T-helper 1 cell treated with Interleukin-12 subunit alpha and Interleukin-12 subunit beta and Interleukin-4 antibody, amounts not matched to agents 30 μg/mL and 1 μg/mL, for 36 hours (primary cell): ENCODE data around the gene POLR1E.

Source experiments
- H3K27ac Mint-ChIP-seq: one replicate; pipeline ENCODE4 v1.8.0; 2021; ENCODE audit warnings: mild to moderate bottlenecking, mixed read lengths
- H3K27me3 Mint-ChIP-seq: one replicate; pipeline ENCODE4 v1.8.0; 2021; ENCODE audit warnings: low read depth, mixed read lengths
- H3K36me3 Mint-ChIP-seq: one replicate; pipeline ENCODE4 v1.8.0; 2021; ENCODE audit warnings: low read depth, mixed read lengths
- H3K4me1 Mint-ChIP-seq: one replicate; pipeline ENCODE4 v1.8.0; 2021; ENCODE audit warnings: low read depth, mixed read lengths
- H3K4me3 Mint-ChIP-seq: one replicate; pipeline ENCODE4 v1.8.0; 2021; ENCODE audit warnings: mild to moderate bottlenecking, moderate library complexity, mixed read lengths
- H3K9me3 Mint-ChIP-seq: one replicate; pipeline ENCODE4 v1.8.0; 2021; ENCODE audit warnings: mixed read lengths

POLR1E gene

GRCh38 chr9:37522971-37523370 lies 37.2 kb downstream of the POLR1E start:
- H3K9me3 Mint-ChIP-seq: no peaks in the 10 kb centered on the region
- H3K4me3 Mint-ChIP-seq: no peak overlapping the region
- H3K4me1 Mint-ChIP-seq: no peaks in the 10 kb centered on the region
- no peaks in the 10 kb centered on the region for H3K36me3 Mint-ChIP-seq
- H3K27me3 Mint-ChIP-seq: no peaks in the 10 kb centered on the region
- H3K27ac Mint-ChIP-seq: no peak overlapping the region

GRCh38 chr9:37523916-37524315 lies 38.2 kb downstream of the POLR1E start:
- Mint-ChIP-seq H3K9me3 (no peaks in the 10 kb centered on the region), H3K27ac (no peak overlapping the region), H3K27me3 (no peaks in the 10 kb centered on the region), H3K4me1 (no peaks in the 10 kb centered on the region), H3K4me3 (no peak overlapping the region), H3K36me3 (no peaks in the 10 kb centered on the region)

- peak overlapping the region; percentile 39 for H3K27ac Mint-ChIP-seq
- H3K27me3 Mint-ChIP-seq: no peaks in the 10 kb centered on the region
- H3K9me3 Mint-ChIP-seq: no peaks in the 10 kb centered on the region
- no peaks in the 10 kb centered on the region for H3K4me1 Mint-ChIP-seq
- H3K36me3 Mint-ChIP-seq: no peaks in the 10 kb centered on the region
- no peak overlapping the region for H3K4me3 Mint-ChIP-seq
Observed at GRCh38 chr9:37528652-37529471, 43.1 kb downstream of the POLR1E start.

- Mint-ChIP-seq H3K9me3 (no peaks in the 10 kb centered on the region), H3K4me3 (no peak overlapping the region), H3K27ac (no peak overlapping the region), H3K4me1 (no peaks in the 10 kb centered on the region), H3K36me3 (no peaks in the 10 kb centered on the region), H3K27me3 (no peaks in the 10 kb centered on the region)
Observed at GRCh38 chr9:37531699-37532098, 46.0 kb downstream of the POLR1E start.

GRCh38 chr9:37534412-37534811 lies 48.7 kb downstream of the POLR1E start:
- no peaks in the 10 kb centered on the region for H3K27me3 Mint-ChIP-seq
- no peak overlapping the region for H3K27ac Mint-ChIP-seq
- H3K4me3 Mint-ChIP-seq: no peak overlapping the region

GRCh38 chr9:37534901-37535300 lies 49.2 kb downstream of the POLR1E start:
- Mint-ChIP-seq H3K27ac (no peak overlapping the region), H3K36me3 (no peaks in the 10 kb centered on the region), H3K9me3 (no peaks in the 10 kb centered on the region), H3K4me3 (no peak overlapping the region), H3K4me1 (no peaks in the 10 kb centered on the region), H3K27me3 (no peaks in the 10 kb centered on the region)

More at GRCh38 chr9:37534412-37534811, 48.7 kb downstream of the POLR1E start:
- Mint-ChIP-seq H3K4me1 (no peaks in the 10 kb centered on the region), H3K36me3 (no peaks in the 10 kb centered on the region), H3K9me3 (no peaks in the 10 kb centered on the region)

GRCh38 chr9:37538099-37538498 lies 52.4 kb downstream of the POLR1E start:
- no peaks in the 10 kb centered on the region for H3K36me3 Mint-ChIP-seq
- no peaks in the 10 kb centered on the region for H3K9me3 Mint-ChIP-seq
- no peak overlapping the region for H3K4me3 Mint-ChIP-seq
- no peak overlapping the region for H3K27ac Mint-ChIP-seq
- no peaks in the 10 kb centered on the region for H3K27me3 Mint-ChIP-seq
- H3K4me1 Mint-ChIP-seq: no peaks in the 10 kb centered on the region

- no peaks in the 10 kb centered on the region for H3K4me1 Mint-ChIP-seq
- no peak overlapping the region for H3K4me3 Mint-ChIP-seq
- no peaks in the 10 kb centered on the region for H3K36me3 Mint-ChIP-seq
- H3K27ac Mint-ChIP-seq: no peak overlapping the region
- no peaks in the 10 kb centered on the region for H3K9me3 Mint-ChIP-seq
- no peaks in the 10 kb centered on the region for H3K27me3 Mint-ChIP-seq
Observed at GRCh38 chr9:37539634-37540033, 53.9 kb downstream of the POLR1E start.

GRCh38 chr9:37540634-37541033 lies 54.9 kb downstream of the POLR1E start:
- Mint-ChIP-seq H3K36me3 (no peaks in the 10 kb centered on the region), H3K27ac (no peak overlapping the region), H3K4me3 (no peak overlapping the region)

GRCh38 chr9:37541465-37541864 lies 55.7 kb downstream of the POLR1E start:
- Mint-ChIP-seq H3K9me3 (no peaks in the 10 kb centered on the region), H3K27ac (no peak overlapping the region), H3K27me3 (peaks cover 3% of the 10 kb centered on the region)

More at GRCh38 chr9:37540634-37541033, 54.9 kb downstream of the POLR1E start:
- no peaks in the 10 kb centered on the region for H3K4me1 Mint-ChIP-seq
- no peaks in the 10 kb centered on the region for H3K27me3 Mint-ChIP-seq
- no peaks in the 10 kb centered on the region for H3K9me3 Mint-ChIP-seq

GRCh38 chr9:37542488-37542887 lies 56.7 kb downstream of the POLR1E start:
- H3K4me1 Mint-ChIP-seq: no peaks in the 10 kb centered on the region
- H3K36me3 Mint-ChIP-seq: no peaks in the 10 kb centered on the region
- peaks cover 3% of the 10 kb centered on the region for H3K27me3 Mint-ChIP-seq
- H3K27ac Mint-ChIP-seq: no peak overlapping the region
- no peaks in the 10 kb centered on the region for H3K9me3 Mint-ChIP-seq
- H3K4me3 Mint-ChIP-seq: no peak overlapping the region

More at GRCh38 chr9:37541465-37541864, 55.7 kb downstream of the POLR1E start:
- Mint-ChIP-seq H3K4me1 (no peaks in the 10 kb centered on the region), H3K4me3 (no peak overlapping the region), H3K36me3 (no peaks in the 10 kb centered on the region)

- no peak overlapping the region for H3K4me3 Mint-ChIP-seq
- no peaks in the 10 kb centered on the region for H3K4me1 Mint-ChIP-seq
- no peaks in the 10 kb centered on the region for H3K36me3 Mint-ChIP-seq
- peaks cover 3% of the 10 kb centered on the region for H3K27me3 Mint-ChIP-seq
- H3K9me3 Mint-ChIP-seq: no peaks in the 10 kb centered on the region
- H3K27ac Mint-ChIP-seq: no peak overlapping the region
Observed at GRCh38 chr9:37542895-37543294, 57.1 kb downstream of the POLR1E start.

GRCh38 chr9:37543468-37543867 lies 57.7 kb downstream of the POLR1E start:
- Mint-ChIP-seq H3K27me3 (peaks cover 5% of the 10 kb centered on the region), H3K27ac (no peak overlapping the region), H3K36me3 (no peaks in the 10 kb centered on the region), H3K4me1 (no peaks in the 10 kb centered on the region), H3K4me3 (no peak overlapping the region), H3K9me3 (no peaks in the 10 kb centered on the region)

GRCh38 chr9:37547328-37547878 lies 61.7 kb downstream of the POLR1E start:
- peaks cover 6% of the 10 kb centered on the region for H3K27me3 Mint-ChIP-seq
- H3K4me1 Mint-ChIP-seq: no peaks in the 10 kb centered on the region
- no peaks in the 10 kb centered on the region for H3K36me3 Mint-ChIP-seq
- H3K4me3 Mint-ChIP-seq: no peak overlapping the region
- H3K9me3 Mint-ChIP-seq: no peaks in the 10 kb centered on the region
- no peak overlapping the region for H3K27ac Mint-ChIP-seq

GRCh38 chr9:37549527-37549926 lies 63.8 kb downstream of the POLR1E start:
- peaks cover 6% of the 10 kb centered on the region for H3K27me3 Mint-ChIP-seq
- H3K27ac Mint-ChIP-seq: no peak overlapping the region
- no peak overlapping the region for H3K4me3 Mint-ChIP-seq
- no peaks in the 10 kb centered on the region for H3K4me1 Mint-ChIP-seq
- no peaks in the 10 kb centered on the region for H3K36me3 Mint-ChIP-seq
- H3K9me3 Mint-ChIP-seq: no peaks in the 10 kb centered on the region
